SU-DHL-6 (cell line): ENCODE measurements around the gene MFSD6.

Source experiments
- H2AFZ ChIP-seq: fragments of 200-600 bp; sonication (generic); 2 replicates; pipeline ENCODE4 v1.6.1; 2014; ENCODE audit warnings: low read depth, mild to moderate bottlenecking, moderate library complexity, mixed read lengths, antibody characterized with exemption, low read length; ENCODE audit not compliant: severe bottlenecking
- H3F3A ChIP-seq: fragments of 200-600 bp; shearing (Covaris generic); 2 replicates; pipeline ENCODE4 v1.6.0; 2016; ENCODE audit warnings: antibody characterized with exemption, mild to moderate bottlenecking; ENCODE audit not compliant: insufficient read depth
- H3K27ac ChIP-seq: fragments of 200-600 bp; sonication (generic); 2 replicates; pipeline ENCODE4 v1.5.1; 2016; ENCODE audit warnings: low read depth, mild to moderate bottlenecking, low read length, moderate library complexity, mixed read lengths
- H3K27me3 ChIP-seq: fragments of 200-600 bp; sonication (generic), shearing (Covaris generic); 2 replicates; pipeline ENCODE4 v1.6.0; 2014; ENCODE audit warnings: mild to moderate bottlenecking, low read length
- H3K36me3 ChIP-seq: fragments of 200-600 bp; sonication (generic); 2 replicates; pipeline ENCODE4 v1.6.1; 2014; ENCODE audit warnings: mild to moderate bottlenecking, low read length, mixed read lengths
- H3K4me2 ChIP-seq: fragments of 300-600, 200-600 bp; shearing (Covaris generic), sonication (generic); 2 replicates; pipeline ENCODE4 v1.6.0; 2014; ENCODE audit warnings: low read length, low read depth, mild to moderate bottlenecking; ENCODE audit not compliant: poor library complexity, severe bottlenecking
- H3K4me3 ChIP-seq: fragments of 200-600 bp; sonication (generic); 2 replicates; pipeline ENCODE4 v1.5.1; 2014; ENCODE audit warnings: antibody characterized with exemption, low read length, mild to moderate bottlenecking, mixed read lengths; ENCODE audit not compliant: insufficient read depth, poor library complexity, severe bottlenecking
- H3K79me2 ChIP-seq: fragments of 200-600 bp; sonication (generic); 2 replicates; pipeline ENCODE4 v1.6.1; 2014; ENCODE audit warnings: mild to moderate bottlenecking, low read length, moderate library complexity; ENCODE audit not compliant: insufficient read depth
- H3K9ac ChIP-seq: fragments of 200-600 bp; sonication (generic); 2 replicates; pipeline ENCODE4 v1.7.0; 2014; ENCODE audit warnings: mild to moderate bottlenecking, low read length
- H3K9me2 ChIP-seq: fragments of 200-600 bp; sonication (generic); replicated peaks from 2 replicates; pipeline ENCODE4 v1.6.1; 2014; ENCODE audit warnings: low read length; ENCODE audit not compliant: insufficient read depth
- H3K9me3 ChIP-seq: fragments of 200-600 bp; sonication (generic); 2 replicates; pipeline ENCODE4 v1.6.1; 2014; ENCODE audit warnings: low read length, mixed read lengths; ENCODE audit not compliant: insufficient read depth
- H4K20me1 ChIP-seq: fragments of 200-600 bp; sonication (generic); 2 replicates; pipeline ENCODE4 v1.6.1; 2014; ENCODE audit warnings: low read depth, mild to moderate bottlenecking, antibody characterized with exemption, low read length, moderate library complexity, mixed read lengths
- EZH2phosphoT487 ChIP-seq: fragments of 200-600 bp; sonication (generic), shearing (Covaris generic); conservative IDR thresholded peaks from 2 replicates; pipeline ENCODE4 v1.6.1; 2018; ENCODE audit warnings: mild to moderate bottlenecking, antibody characterized with exemption, low read length, moderate library complexity, mixed read lengths
- TF ChIP-seq, protein P1 (sequence below): fragments of 200-600 bp; sonication (generic); IDR thresholded peaks from one replicate; pipeline ENCODE4 v1.5.1; 2017; ENCODE audit warnings: antibody characterized with exemption, mild to moderate bottlenecking, low read length, moderate library complexity; ENCODE audit not compliant: insufficient read depth, poor library complexity, severe bottlenecking

The MFSD6 gene

DNA sequence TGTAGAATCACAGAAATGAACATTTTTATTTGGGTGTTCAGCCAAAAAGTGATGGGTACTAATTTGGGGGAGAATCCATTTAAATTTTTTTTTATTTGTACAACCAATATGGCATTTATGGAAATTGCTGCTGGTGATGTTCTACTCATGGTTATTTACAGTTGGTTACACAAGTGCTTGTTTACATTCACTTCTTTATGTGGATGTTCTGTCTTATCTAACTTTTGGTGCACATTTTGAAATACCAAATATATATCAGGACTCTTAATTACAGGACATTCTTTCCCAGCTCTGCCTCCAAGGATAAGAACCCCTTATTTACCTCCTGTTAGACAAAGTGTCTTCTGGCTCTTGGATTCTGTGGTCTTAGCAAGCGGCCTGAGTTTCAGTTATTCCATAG is 91.1 kb downstream of the MFSD6 start:
- Histone ChIP-seq H3K27me3 (no peaks in the 10 kb centered on the region), H3K4me2 (no peak overlapping the region), H3K9ac (no peak overlapping the region), H3K36me3 (peaks cover 7% of the 10 kb centered on the region; the same call in 1 of the 2 replicates), H3F3A (no peaks in the 10 kb centered on the region), H3K9me2 (no peaks in the 10 kb centered on the region), H3K9me3 (no peaks in the 10 kb centered on the region), H3K27ac (no peak overlapping the region), H2AFZ (no peak overlapping the region), H3K4me3 (no peak overlapping the region), H4K20me1 (no peaks in the 10 kb centered on the region), H3K79me2 (no peaks in the 10 kb centered on the region)
- TF ChIP-seq, protein P1, sequence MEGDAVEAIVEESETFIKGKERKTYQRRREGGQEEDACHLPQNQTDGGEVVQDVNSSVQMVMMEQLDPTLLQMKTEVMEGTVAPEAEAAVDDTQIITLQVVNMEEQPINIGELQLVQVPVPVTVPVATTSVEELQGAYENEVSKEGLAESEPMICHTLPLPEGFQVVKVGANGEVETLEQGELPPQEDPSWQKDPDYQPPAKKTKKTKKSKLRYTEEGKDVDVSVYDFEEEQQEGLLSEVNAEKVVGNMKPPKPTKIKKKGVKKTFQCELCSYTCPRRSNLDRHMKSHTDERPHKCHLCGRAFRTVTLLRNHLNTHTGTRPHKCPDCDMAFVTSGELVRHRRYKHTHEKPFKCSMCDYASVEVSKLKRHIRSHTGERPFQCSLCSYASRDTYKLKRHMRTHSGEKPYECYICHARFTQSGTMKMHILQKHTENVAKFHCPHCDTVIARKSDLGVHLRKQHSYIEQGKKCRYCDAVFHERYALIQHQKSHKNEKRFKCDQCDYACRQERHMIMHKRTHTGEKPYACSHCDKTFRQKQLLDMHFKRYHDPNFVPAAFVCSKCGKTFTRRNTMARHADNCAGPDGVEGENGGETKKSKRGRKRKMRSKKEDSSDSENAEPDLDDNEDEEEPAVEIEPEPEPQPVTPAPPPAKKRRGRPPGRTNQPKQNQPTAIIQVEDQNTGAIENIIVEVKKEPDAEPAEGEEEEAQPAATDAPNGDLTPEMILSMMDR = no peak
- TF ChIP-seq EZH2phosphoT487 = no peak

DNA sequence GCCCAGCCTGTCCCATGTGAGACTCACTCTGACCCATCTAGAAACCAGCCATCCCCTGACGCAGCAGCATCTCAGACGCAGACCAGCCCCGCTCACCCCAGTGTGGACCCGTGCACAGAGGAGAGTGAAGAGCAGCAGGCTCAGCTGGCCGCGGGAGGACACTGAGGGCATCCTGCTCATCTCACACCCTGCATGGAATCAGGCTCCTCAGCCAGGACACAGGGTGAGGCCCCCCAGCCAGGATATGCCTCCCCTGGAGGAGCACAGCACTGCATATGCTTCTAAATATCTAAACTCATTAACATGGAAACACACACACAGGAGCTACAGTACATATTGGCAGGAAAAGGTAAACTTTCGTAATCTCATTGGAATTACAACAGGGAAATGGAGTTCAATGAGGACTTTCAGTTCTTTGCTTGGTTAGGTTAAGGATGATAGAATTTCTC is 91.9 kb downstream of the MFSD6 start:
- TF ChIP-seq EZH2phosphoT487 = no peak
- TF ChIP-seq, protein P1 = no peak
- H2AFZ ChIP-seq = no peak overlapping the region

DNA sequence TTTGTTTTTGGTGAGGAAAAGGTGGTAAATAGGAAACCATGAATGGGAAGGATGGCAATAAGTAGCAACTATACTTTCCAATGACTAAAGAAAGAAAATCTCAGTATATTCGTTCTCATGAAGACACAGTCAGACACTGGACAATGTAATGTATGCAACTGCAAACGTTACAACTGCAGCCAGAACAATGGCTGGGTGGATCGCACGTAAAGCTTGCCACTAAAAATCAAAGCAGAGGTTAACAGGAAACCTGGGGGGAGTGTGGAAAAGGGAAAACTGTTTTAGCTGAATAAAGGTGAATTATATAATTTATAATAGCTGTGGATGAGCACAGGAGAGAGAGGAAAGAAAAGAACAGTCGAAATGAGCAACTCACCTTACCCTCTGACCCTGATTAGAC is 93.1 kb downstream of the MFSD6 start:
- Histone ChIP-seq H3K9ac (no peak overlapping the region), H4K20me1 (no peaks in the 10 kb centered on the region), H3F3A (no peaks in the 10 kb centered on the region), H3K4me3 (no peak overlapping the region), H3K9me3 (no peaks in the 10 kb centered on the region), H2AFZ (no peak overlapping the region), H3K27me3 (no peaks in the 10 kb centered on the region), H3K4me2 (no peak overlapping the region), H3K79me2 (no peaks in the 10 kb centered on the region), H3K9me2 (no peaks in the 10 kb centered on the region), H3K27ac (no peak overlapping the region), H3K36me3 (peaks cover 8% of the 10 kb centered on the region; the same call in 1 of the 2 replicates)
- TF ChIP-seq, protein P1 = no peak
- no peak for TF ChIP-seq EZH2phosphoT487

More for the DNA sequence above, 91.9 kb downstream of the MFSD6 start:
- Histone ChIP-seq H4K20me1 (no peaks in the 10 kb centered on the region), H3K9ac (no peak overlapping the region), H3K9me3 (no peaks in the 10 kb centered on the region), H3K36me3 (peaks cover 7% of the 10 kb centered on the region; the same call in 1 of the 2 replicates), H3K27me3 (no peaks in the 10 kb centered on the region), H3K4me2 (no peak overlapping the region), H3K79me2 (no peaks in the 10 kb centered on the region), H3K9me2 (no peaks in the 10 kb centered on the region), H3F3A (no peaks in the 10 kb centered on the region), H3K4me3 (no peak overlapping the region), H3K27ac (no peak overlapping the region)
